HL-60 (cell line): ENCODE data around the gene VDR.

Experiments used
- CTCF ChIP-seq: IDR thresholded peaks from one replicate; pipeline ENCODE4 v1.5.1; 2011; ENCODE audit warnings: low read length, control low read depth, inconsistent platforms; ENCODE audit not compliant: insufficient read depth
- POLR2AphosphoS5 ChIP-seq: IDR thresholded peaks from 2 replicates; pipeline ENCODE4 v1.6.1; 2012; ENCODE audit warnings: low read depth
- REST ChIP-seq: IDR thresholded peaks from 2 replicates; pipeline ENCODE4 v1.6.1; 2012; ENCODE audit warnings: low read depth; ENCODE audit not compliant: insufficient replicate concordance
- SPI1 ChIP-seq: IDR thresholded peaks from 2 replicates; pipeline ENCODE4 v1.6.1; 2012; ENCODE audit warnings: low read depth, mild to moderate bottlenecking, borderline replicate concordance

GRCh38 chr12:47860279-47860841 is 44.4 kb downstream of the VDR start:
- TF ChIP-seq CTCF (no peak), POLR2AphosphoS5 (no peak), REST (no peak), SPI1 (no peak)
